ENCODE measurements around the gene SLC31A2.

The SLC31A2 gene

DNA sequence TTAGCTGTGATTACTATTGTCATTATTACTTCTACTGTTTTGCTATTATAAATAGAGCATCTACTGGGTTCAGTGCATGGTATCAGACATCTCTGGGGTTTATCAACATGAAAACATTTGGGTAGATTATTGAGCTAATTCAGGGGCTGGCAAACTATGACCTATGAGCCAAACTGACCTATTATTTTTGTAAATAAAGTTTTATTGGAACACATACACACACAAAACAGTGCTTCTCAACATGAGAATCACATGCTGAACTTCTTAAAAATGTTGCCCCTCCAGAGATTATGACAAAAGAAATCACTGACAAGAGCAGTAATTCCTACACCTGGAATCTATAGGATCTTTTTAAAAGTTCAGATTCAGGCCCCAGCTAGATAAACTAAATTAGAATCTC lies 30.4 kb downstream of the SLC31A2 start:
- Histone ChIP-seq H3K36me3 (ENCODE audit: control insufficient read depth in 2 of 2, insufficient read depth in 1 of 2, low read length in 2 of 2) (peaks cover 16 to 94% of the 10 kb centered on the region in 2 experiments), H3K27ac (ENCODE audit: extremely low read depth, low read depth, low read length) (no peak overlapping the region), H3K4me3 (ENCODE audit: low read depth, low read length) (no peak overlapping the region), H3K4me1 (ENCODE audit: control insufficient read depth, insufficient read depth, low read length) (no peaks in the 10 kb centered on the region), H3K9me3 (ENCODE audit: control insufficient read depth, insufficient read depth, low read depth, low read length) (no peaks in the 10 kb centered on the region)
- ChIA-PET POLR2A (interaction anchor here (1.0 to 1.4 kb wide), 2 partner anchors 40 to 94 kb away, joined by 3 to 5 read pairs; partner anchors contain the start of genes CDC26, FKBP15, PRPF4 and SLC31A1), CTCF (interaction anchor here (1.1 kb wide), 1 partner anchor 69 kb away, joined by 4 read pairs; no protein-coding TSS in a partner anchor)
- TF ChIP-seq, protein P1, sequence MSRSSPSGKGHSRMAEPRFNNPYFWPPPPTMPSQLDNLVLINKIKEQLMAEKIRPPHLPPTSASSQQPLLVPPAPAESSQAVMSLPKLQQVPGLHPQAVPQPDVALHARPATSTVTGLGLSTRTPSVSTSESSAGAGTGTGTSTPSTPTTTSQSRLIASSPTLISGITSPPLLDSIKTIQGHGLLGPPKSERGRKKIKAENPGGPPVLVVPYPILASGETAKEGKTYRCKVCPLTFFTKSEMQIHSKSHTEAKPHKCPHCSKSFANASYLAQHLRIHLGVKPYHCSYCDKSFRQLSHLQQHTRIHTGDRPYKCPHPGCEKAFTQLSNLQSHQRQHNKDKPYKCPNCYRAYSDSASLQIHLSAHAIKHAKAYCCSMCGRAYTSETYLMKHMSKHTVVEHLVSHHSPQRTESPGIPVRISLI (tag by site-specific recombination; IDR thresholded peaks at IDR 0.05): no peak
- TF ChIP-seq ZNF670 (tag by site-specific recombination; IDR thresholded peaks at IDR 0.05; ENCODE audit: low read depth) (no peak), ZNF292 (tag by site-specific recombination; IDR thresholded peaks at IDR 0.05; ENCODE audit: borderline replicate concordance, low read depth) (no peak), OSR2 (tag by site-specific recombination; IDR thresholded peaks at IDR 0.05) (no peak), HOXA7 (CRISPR knock-in tag; IDR thresholded peaks at IDR 0.05; ENCODE audit: borderline replicate concordance) (no peak), ZNF510 (tag by site-specific recombination; IDR thresholded peaks at IDR 0.05; ENCODE audit: insufficient replicate concordance) (no peak), ZNF837 (tag by site-specific recombination; IDR thresholded peaks at IDR 0.05) (no peak), ZNF184 (tag by site-specific recombination; IDR thresholded peaks at IDR 0.05) (no peak), ZNF335 (tag by site-specific recombination; conservative IDR thresholded peaks at IDR 0.05) (no peak), ZFHX2 (tag by site-specific recombination; conservative IDR thresholded peaks at IDR 0.05) (no peak), ZNF521 (tag by site-specific recombination; IDR thresholded peaks at IDR 0.05) (no peak), ZSCAN23 (tag by site-specific recombination; IDR thresholded peaks at IDR 0.05) (no peak), KLF1 (tag by site-specific recombination; IDR thresholded peaks at IDR 0.05) (no peak)
- TF ChIP-seq, protein P2, sequence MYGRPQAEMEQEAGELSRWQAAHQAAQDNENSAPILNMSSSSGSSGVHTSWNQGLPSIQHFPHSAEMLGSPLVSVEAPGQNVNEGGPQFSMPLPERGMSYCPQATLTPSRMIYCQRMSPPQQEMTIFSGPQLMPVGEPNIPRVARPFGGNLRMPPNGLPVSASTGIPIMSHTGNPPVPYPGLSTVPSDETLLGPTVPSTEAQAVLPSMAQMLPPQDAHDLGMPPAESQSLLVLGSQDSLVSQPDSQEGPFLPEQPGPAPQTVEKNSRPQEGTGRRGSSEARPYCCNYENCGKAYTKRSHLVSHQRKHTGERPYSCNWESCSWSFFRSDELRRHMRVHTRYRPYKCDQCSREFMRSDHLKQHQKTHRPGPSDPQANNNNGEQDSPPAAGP (tag by site-specific recombination; IDR thresholded peaks at IDR 0.05): no peak
- TF ChIP-seq, protein P3, sequence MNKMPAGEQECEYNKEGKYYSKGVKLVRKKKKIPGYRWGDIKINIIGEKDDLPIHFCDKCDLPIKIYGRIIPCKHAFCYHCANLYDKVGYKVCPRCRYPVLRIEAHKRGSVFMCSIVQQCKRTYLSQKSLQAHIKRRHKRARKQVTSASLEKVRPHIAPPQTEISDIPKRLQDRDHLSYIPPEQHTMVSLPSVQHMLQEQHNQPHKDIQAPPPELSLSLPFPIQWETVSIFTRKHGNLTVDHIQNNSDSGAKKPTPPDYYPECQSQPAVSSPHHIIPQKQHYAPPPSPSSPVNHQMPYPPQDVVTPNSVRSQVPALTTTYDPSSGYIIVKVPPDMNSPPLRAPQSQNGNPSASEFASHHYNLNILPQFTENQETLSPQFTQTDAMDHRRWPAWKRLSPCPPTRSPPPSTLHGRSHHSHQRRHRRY (tag by site-specific recombination; IDR thresholded peaks at IDR 0.05): no peak
- TF ChIP-seq, protein P4, sequence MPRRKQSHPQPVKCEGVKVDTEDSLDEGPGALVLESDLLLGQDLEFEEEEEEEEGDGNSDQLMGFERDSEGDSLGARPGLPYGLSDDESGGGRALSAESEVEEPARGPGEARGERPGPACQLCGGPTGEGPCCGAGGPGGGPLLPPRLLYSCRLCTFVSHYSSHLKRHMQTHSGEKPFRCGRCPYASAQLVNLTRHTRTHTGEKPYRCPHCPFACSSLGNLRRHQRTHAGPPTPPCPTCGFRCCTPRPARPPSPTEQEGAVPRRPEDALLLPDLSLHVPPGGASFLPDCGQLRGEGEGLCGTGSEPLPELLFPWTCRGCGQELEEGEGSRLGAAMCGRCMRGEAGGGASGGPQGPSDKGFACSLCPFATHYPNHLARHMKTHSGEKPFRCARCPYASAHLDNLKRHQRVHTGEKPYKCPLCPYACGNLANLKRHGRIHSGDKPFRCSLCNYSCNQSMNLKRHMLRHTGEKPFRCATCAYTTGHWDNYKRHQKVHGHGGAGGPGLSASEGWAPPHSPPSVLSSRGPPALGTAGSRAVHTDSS (tag by site-specific recombination; IDR thresholded peaks at IDR 0.05): no peak
- TF ChIP-seq, protein P5, sequence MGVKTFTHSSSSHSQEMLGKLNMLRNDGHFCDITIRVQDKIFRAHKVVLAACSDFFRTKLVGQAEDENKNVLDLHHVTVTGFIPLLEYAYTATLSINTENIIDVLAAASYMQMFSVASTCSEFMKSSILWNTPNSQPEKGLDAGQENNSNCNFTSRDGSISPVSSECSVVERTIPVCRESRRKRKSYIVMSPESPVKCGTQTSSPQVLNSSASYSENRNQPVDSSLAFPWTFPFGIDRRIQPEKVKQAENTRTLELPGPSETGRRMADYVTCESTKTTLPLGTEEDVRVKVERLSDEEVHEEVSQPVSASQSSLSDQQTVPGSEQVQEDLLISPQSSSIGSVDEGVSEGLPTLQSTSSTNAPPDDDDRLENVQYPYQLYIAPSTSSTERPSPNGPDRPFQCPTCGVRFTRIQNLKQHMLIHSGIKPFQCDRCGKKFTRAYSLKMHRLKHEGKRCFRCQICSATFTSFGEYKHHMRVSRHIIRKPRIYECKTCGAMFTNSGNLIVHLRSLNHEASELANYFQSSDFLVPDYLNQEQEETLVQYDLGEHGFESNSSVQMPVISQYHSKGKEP (tag by site-specific recombination; IDR thresholded peaks at IDR 0.05): no peak

DNA sequence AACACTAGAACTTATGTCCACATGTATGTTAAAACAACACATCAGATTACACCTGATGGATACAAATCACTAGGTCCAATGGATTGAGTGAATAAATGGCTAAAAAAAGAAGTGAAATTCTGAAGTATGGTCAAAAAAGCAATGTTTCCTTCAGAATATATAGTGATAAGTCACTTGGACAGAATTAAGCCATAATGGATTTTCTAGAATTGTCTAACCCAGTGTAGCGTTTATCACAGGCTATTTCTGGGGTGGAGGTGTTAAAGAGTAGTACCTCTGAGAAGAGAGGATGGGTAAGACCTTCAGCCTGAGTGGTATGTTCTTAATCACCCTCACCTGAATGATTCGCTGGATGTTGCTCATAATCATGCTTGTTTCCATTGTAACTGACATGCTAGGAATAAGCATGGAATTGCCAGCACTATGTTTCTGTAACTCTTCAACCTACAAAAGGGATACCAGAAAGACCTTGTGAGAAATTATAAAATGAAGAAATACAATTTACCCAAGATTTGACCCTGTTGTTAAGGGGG lies 33.2 kb downstream of the SLC31A2 start:
- Histone ChIP-seq H3K4me3 (ENCODE audit: low read depth, low read length) (no peak overlapping the region), H3K9me3 (ENCODE audit: control insufficient read depth, insufficient read depth, low read depth, low read length) (no peaks in the 10 kb centered on the region), H3K4me1 (ENCODE audit: control insufficient read depth, insufficient read depth, low read length) (no peaks in the 10 kb centered on the region), H3K27ac (ENCODE audit: extremely low read depth, low read depth, low read length) (no peak overlapping the region), H3K36me3 (ENCODE audit: control insufficient read depth in 2 of 2, insufficient read depth in 1 of 2, low read length in 2 of 2) (peaks cover 8 to 94% of the 10 kb centered on the region in 2 experiments)
- ChIA-PET CTCF (interaction anchor here (0.7 kb wide), 1 partner anchor 51 kb away, joined by 3 read pairs; no protein-coding TSS in a partner anchor), POLR2A (no interaction called here)
- no peak for TF ChIP-seq ZNF24 (tag by site-specific recombination; IDR thresholded peaks at IDR 0.05)

All from HEK293 (cell line).